Measurements from ENCODE around the gene DGCR2.

DGCR2 gene

DNA sequence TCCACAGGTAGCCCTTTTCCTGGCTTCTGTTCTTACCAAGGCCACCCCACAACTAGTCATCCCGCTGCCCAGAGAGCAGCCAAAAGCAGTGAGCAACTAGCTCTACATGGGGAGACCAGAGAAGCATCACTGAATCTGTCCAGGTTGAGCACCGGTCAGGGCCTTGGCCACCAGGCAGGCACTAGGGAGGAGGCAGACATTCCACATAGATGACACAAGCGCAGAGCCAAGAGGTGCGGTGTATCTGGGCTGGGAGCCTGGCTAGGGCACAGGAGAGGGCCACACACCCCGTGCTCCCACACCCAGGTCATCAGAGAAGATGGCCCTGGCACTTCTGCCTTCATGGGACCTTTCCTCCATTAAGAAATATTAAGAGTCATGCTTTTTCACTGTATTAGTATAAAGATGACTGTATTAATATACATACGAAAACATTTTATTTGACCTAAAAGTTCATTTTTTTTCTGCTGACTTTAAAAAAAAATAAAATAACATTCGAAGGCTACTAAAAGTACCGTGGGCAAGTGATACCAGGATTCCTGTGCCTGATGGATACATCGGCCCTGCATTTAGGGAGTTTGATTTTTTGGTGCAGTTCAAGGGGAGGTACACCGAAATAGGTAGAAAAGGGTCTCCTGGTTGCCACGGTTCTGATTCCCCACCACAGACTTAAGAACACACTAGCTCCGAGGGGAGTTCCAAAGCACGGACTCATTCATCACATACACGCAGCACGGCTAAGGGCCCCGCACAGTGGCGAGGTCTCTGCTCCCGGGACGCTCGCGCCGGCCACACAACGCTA is 1.2 kb downstream of the DGCR2 start:
- peak overlapping the region; percentile 95 for H3K4me3 ChIP-seq (ENCODE audit: low read depth, low read length)
- no peak for DNase-seq (ENCODE audit: low read depth)
- TF ChIP-seq CTCF (IDR thresholded peaks at IDR 0.05; ENCODE audit: low read depth, low read length, missing control alignments), result no peak

DNA sequence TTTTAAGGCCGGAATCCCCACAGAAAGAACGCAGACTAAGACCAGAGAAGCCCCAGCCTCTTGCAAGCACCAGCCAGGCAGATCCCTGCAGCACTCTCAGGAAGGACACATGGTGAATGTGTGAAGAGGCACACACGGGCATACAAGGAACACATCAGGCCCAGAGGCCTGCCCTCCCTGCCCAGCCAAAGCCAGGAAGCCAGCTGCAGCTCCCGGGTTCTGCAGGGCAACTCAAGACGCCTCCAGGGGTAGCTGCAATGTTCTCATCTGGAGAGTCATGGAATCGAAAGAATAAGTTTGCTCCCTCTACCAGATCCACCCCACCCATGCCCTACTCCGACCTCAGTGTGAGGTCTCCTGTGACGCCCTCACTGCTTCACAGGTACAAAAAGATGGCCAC is 2.3 kb downstream of the DGCR2 start:
- no peak overlapping the region for H3K4me3 ChIP-seq (ENCODE audit: low read depth, low read length)
- DNase-seq (ENCODE audit: low read depth), result no peak
- no peak for TF ChIP-seq CTCF (IDR thresholded peaks at IDR 0.05; ENCODE audit: low read depth, low read length, missing control alignments)

DNA sequence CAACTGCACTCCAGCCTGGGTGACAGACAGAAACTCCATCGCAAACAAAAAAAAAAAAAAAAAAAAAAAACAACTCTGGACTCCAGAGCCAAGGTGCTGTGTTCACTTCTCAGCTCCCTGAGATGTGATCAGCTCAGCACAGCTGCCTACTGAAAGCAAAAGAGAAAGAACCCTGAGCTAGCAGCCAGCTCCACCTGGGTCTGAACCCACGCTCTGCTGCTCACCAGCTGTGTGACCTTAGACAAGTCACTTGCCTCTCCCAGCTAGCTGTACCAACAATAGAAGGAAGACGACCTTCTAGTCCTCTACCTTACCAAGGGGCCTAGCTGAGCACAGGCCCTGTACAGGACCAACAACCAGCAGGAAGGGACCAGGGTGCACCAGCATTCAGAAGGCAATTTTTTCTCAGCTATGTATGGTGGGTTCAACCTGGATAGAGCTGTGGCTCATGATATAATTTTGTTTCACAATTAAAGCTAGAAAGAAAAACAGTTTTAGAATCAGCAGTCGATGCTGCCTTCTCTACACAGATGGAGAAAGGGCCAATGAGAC is 3.8 kb downstream of the DGCR2 start:
- peak; percentile 82 for DNase-seq (ENCODE audit: low read depth)
- TF ChIP-seq CTCF (IDR thresholded peaks at IDR 0.05; ENCODE audit: low read depth, low read length, missing control alignments), result no peak

GRCh38 chr22:19117111-19117512 is 5.1 kb downstream of the DGCR2 start:
- H3K4me3 ChIP-seq (ENCODE audit: low read depth, low read length), result no peak overlapping the region
- no peak for TF ChIP-seq CTCF (IDR thresholded peaks at IDR 0.05; ENCODE audit: low read depth, low read length, missing control alignments)
- DNase-seq (ENCODE audit: low read depth), result no peak

More for the DNA sequence above, 3.8 kb downstream of the DGCR2 start:
- no peak overlapping the region for H3K4me3 ChIP-seq (ENCODE audit: low read depth, low read length)

GRCh38 chr22:19115628-19116027 is 6.6 kb downstream of the DGCR2 start:
- DNase-seq (ENCODE audit: low read depth), result no peak
- TF ChIP-seq CTCF (IDR thresholded peaks at IDR 0.05; ENCODE audit: low read depth, low read length, missing control alignments), result no peak
- no peak overlapping the region for H3K4me3 ChIP-seq (ENCODE audit: low read depth, low read length)

- TF ChIP-seq CTCF (IDR thresholded peaks at IDR 0.05; ENCODE audit: low read depth, low read length, missing control alignments), result no peak
- no peak for DNase-seq (ENCODE audit: low read depth)
- H3K4me3 ChIP-seq (ENCODE audit: low read depth, low read length), result no peak overlapping the region
Measured at GRCh38 chr22:19114984-19115552, 7.1 kb downstream of the DGCR2 start.

All from GM12864 (cell line).